BLaER1 treated with 17β-estradiol and CSF1 and Interleukin-3, amounts not matched to agents 10 nM and 100 nM (cell line): ENCODE data around the gene TVP23A.

ENCODE experiments used
- H3K27ac ChIP-seq, 11 experiments: shearing (Covaris generic); formaldehyde crosslinking; 2 replicates each; pipeline ENCODE4 v1.8.1; 2022
- H3K27me3 ChIP-seq, 11 experiments: shearing (Covaris generic); formaldehyde crosslinking; 2 replicates each; pipeline ENCODE4 v1.8.1; 2022
- H3K36me3 ChIP-seq, 11 experiments: shearing (Covaris generic); formaldehyde crosslinking; 2 replicates each; pipeline ENCODE4 v1.8.1; 2022
- H3K4me1 ChIP-seq, 10 experiments: shearing (Covaris generic); formaldehyde crosslinking; 2 replicates each; pipeline ENCODE4 v1.8.1; 2022
- H3K4me2 ChIP-seq, 11 experiments: shearing (Covaris generic); formaldehyde crosslinking; 2 replicates each; pipeline ENCODE4 v1.8.1; 2022
- H3K4me3 ChIP-seq, 10 experiments: shearing (Covaris generic); formaldehyde crosslinking; 2 replicates each; pipeline ENCODE4 v1.8.1; 2022
- H3K9ac ChIP-seq, 11 experiments: shearing (Covaris generic); formaldehyde crosslinking; 2 replicates each; pipeline ENCODE4 v1.8.1; 2022
- H3K9me3 ChIP-seq, 11 experiments: shearing (Covaris generic); formaldehyde crosslinking; replicated peaks in 1 of 11; 2 replicates each; pipeline ENCODE4 v1.8.1; 2022
- H4K20me1 ChIP-seq, 11 experiments: shearing (Covaris generic); formaldehyde crosslinking; 2 replicates each; pipeline ENCODE4 v1.8.1; 2022
- Cebpa-rat ChIP-seq, 11 experiments: shearing (Covaris generic); IDR thresholded peaks; 2 replicates each; pipeline ENCODE4 v1.8.1; 2022

The TVP23A gene

DNA sequence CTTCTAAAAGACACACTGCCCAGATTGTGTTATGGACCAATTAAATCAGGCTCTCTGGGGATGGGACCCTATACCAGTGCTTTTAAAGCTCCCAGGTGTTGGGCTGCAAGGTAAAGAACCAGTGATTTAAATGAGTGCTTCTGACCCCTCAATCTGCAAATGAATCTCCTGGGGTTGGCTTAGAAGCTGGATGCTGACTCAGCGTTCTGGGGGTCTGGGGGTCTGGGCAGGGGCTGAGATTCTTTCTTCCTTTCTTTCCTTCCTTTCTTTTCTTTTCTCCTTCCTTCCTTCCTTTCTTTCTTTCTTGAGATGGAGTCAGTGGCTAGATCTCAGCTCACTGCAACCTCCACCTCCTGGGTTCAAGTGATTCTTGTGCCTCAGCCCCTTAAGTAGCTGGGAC is 2.0 kb upstream of the TVP23A start:
- Histone ChIP-seq H3K4me3 (no peak overlapping the region), H3K27ac (peak overlapping the region in 10 of 11 experiments; percentile 29 to 68 (median 60); a peak in 19 of 22 replicates), H3K36me3 (no peaks in the 10 kb centered on the region), H3K9ac (peak overlapping the region in 1 of 11 experiments; percentile 44; a peak in 1 of 22 replicates), H3K4me2 (peak overlapping the region; percentile 44 to 73 (median 62)), H4K20me1 (no peaks in the 10 kb centered on the region), H3K4me1 (peaks cover 27 to 45% (median 39%) of the 10 kb centered on the region in 10 experiments), H3K9me3 (no peaks in the 10 kb centered on the region), H3K27me3 (no peaks in the 10 kb centered on the region)
- TF ChIP-seq Cebpa-rat (IDR thresholded peaks at IDR 0.05) = no peak

DNA sequence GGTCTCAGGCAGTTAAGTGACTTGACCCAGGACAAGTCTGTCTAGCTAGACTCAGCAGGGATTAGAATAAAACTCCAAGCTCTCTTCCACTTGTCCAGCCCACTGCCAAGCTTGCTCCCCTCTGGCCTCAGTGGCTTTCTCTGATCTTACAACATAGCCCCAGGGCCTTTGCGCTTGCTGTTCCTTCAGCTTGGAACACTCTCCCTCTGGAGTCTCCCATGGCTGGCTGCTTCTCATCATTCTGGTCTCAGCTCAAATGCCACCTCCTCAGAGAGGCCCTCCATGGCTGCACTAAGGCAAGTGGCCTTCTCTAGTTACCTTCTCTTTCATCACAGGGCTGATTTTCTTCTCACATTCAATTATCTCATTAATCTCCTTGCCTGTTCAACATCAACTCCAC is 1.1 kb downstream of the TVP23A start:
- Histone ChIP-seq H3K4me1 (peaks cover 35 to 64% (median 59%) of the 10 kb centered on the region in 10 experiments), H3K4me2 (no peak overlapping the region), H3K9ac (no peak overlapping the region)

DNA sequence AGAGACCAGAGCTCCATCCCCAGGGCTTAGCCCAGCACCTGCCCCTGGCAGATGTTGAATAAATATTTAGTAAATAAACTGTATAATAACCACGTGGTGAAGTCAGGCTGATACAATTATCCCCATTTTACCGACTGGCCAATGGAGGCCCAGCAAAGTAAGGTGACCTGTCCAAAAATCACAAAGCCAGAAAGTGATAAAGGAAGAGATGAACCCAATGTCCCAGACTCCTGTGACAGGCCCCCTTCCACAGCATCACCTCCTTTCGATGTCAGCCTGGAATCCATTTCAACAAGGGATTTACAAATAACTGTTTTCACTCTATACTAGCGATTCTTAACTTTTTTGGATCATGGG is 5.5 kb downstream of the TVP23A start:
- Histone ChIP-seq H3K4me2 (peak overlapping the region; percentile 38 to 76 (median 63)), H3K4me1 (peaks cover 29 to 56% (median 44%) of the 10 kb centered on the region in 10 experiments), H3K36me3 (no peaks in the 10 kb centered on the region), H3K27me3 (no peaks in the 10 kb centered on the region), H3K9ac (peak overlapping the region in 3 of 11 experiments; percentile 7 to 40 (median 36); a peak in 4 of 22 replicates), H4K20me1 (no peaks in the 10 kb centered on the region), H3K27ac (peak overlapping the region in 9 of 11 experiments; percentile 2 to 51 (median 18); a peak in 10 of 22 replicates), H3K9me3 (peaks cover 0 to 20% (median 3%) of the 10 kb centered on the region in 11 experiments; a peak in 8 of 22 replicates), H3K4me3 (no peak overlapping the region)
- no peak for TF ChIP-seq Cebpa-rat (IDR thresholded peaks at IDR 0.05)

More for the DNA sequence above, 1.1 kb downstream of the TVP23A start:
- no peaks in the 10 kb centered on the region for H3K9me3 ChIP-seq
- no peak overlapping the region for H3K27ac ChIP-seq
- TF ChIP-seq Cebpa-rat (IDR thresholded peaks at IDR 0.05) = no peak
- H3K36me3 ChIP-seq = no peaks in the 10 kb centered on the region
- no peak overlapping the region for H3K4me3 ChIP-seq
- H3K27me3 ChIP-seq = no peaks in the 10 kb centered on the region
- no peaks in the 10 kb centered on the region for H4K20me1 ChIP-seq

DNA sequence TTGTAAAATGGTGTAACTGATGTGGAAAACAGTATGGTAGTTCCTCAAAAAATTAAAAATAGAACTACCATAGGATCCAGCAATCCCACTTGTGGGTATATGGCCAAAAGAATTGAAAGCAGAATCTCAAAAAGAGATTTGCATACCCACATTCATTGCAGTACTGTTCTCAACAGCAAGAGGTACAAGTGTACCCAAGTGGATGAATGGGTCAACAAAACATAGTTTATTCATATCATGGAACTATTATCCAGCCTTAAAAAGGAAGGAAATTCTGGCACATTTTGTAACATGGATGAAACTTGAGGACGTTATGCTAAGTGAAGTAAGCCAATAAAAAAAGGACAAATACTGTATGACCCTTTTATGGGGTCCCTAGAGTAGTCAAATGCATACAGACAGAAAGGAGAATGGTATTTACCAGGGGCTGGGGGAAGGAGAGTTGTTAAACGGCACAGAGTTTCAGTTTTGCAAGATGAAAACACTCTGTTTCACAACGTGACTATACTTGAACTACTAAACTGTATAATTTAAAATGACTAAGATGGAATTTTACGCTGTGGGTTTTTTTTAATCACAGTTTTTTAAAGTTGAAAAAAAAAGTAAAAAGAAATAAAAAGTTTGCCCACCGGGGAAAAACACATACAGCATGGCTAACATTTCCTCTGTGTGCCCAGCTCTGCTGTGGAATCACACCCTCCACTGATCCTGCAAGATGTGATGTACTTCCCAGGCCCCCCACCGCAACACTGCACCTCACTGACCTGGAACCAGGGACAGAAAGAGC is 6.1 kb downstream of the TVP23A start:
- H3K27me3 ChIP-seq = no peaks in the 10 kb centered on the region
- H3K9me3 ChIP-seq = peaks cover 0 to 20% (median 3%) of the 10 kb centered on the region in 11 experiments; a peak in 8 of 22 replicates
- no peak for TF ChIP-seq Cebpa-rat (IDR thresholded peaks at IDR 0.05)
- H4K20me1 ChIP-seq = no peaks in the 10 kb centered on the region
- peak overlapping the region in 4 of 11 experiments; percentile 7 to 40 (median 24); a peak in 4 of 22 replicates for H3K9ac ChIP-seq
- no peaks in the 10 kb centered on the region for H3K36me3 ChIP-seq
- H3K4me2 ChIP-seq = peak overlapping the region; percentile 38 to 76 (median 63)
- peaks cover 35 to 56% (median 47%) of the 10 kb centered on the region in 10 experiments for H3K4me1 ChIP-seq
- peak overlapping the region in 9 of 11 experiments; percentile 2 to 51 (median 23); a peak in 10 of 22 replicates for H3K27ac ChIP-seq
- no peak overlapping the region for H3K4me3 ChIP-seq

DNA sequence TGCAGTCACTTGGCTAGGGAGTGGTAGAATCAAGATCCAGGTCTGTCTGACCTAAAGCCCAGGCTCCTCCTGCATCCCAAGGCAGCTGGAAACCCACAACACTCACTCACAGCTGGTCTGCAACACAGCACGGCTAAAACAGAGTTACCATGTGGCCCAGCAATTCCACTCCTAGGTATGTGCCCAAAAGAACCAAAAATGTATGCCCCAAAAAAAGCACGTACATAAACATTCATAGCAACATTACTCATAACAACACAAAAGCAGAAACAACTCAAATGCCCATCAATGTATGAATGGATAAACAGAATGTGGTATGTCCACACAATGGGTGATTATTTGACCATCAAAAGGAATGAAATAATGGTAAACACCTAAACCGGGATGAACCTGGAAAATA is 8.9 kb downstream of the TVP23A start:
- H3K4me1 ChIP-seq = peaks cover 41 to 63% (median 53%) of the 10 kb centered on the region in 10 experiments

DNA sequence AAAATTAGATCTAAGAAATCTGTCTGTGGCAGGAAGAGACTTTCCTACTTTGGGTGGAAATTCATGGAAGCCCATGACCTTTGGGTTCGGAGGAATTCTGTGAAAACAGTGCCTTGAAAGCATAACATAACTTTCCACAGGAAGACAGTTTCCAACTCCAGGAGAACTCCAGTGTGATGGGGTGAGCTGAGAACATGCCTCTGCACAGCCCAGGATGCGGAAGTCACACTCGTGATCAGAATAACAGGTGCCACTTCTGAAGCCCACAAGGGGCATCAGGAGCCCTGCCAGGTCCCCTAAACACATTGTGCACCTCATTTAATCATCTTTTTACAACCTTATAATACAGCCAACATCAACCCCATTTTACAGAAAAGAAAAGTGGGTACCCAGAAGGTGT is 9.7 kb downstream of the TVP23A start:
- H3K4me1 ChIP-seq = peaks cover 33 to 68% (median 48%) of the 10 kb centered on the region in 10 experiments
- peak overlapping the region in 8 of 11 experiments; percentile 5 to 83 (median 35); a peak in 13 of 22 replicates for H3K4me2 ChIP-seq

More for the DNA sequence above, 8.9 kb downstream of the TVP23A start:
- H3K4me2 ChIP-seq = no peak overlapping the region; a peak in 1 of 22 replicates
- no peak overlapping the region for H3K4me3 ChIP-seq
- no peak overlapping the region for H3K9ac ChIP-seq
- no peaks in the 10 kb centered on the region for H3K27me3 ChIP-seq
- H4K20me1 ChIP-seq = no peaks in the 10 kb centered on the region
- no peak for TF ChIP-seq Cebpa-rat (IDR thresholded peaks at IDR 0.05)
- H3K27ac ChIP-seq = no peak overlapping the region
- no peaks in the 10 kb centered on the region for H3K36me3 ChIP-seq
- H3K9me3 ChIP-seq = peaks cover 0 to 20% (median 3%) of the 10 kb centered on the region in 11 experiments; a peak in 8 of 22 replicates

DNA sequence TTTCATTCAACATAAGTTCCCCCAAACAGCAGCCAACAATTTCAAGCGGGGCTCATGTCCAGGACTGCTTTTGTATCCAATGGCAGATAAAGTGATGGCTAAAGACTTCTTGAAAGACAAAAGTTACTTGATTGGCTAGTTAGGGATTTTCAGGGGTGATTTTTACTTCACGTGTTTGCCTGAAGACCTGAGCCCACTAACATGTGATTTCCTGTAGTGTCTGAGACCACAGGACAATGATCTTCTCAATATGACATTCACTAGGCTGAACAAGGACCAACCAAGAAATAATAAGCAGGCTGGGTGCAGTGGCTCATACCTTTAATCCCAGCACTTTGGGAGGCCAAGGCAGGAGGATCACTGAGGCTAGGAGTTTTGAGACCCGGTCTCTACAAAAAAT is 10.4 kb downstream of the TVP23A start:
- Histone ChIP-seq H4K20me1 (no peaks in the 10 kb centered on the region), H3K4me3 (no peak overlapping the region), H3K4me1 (peaks cover 26 to 70% (median 44%) of the 10 kb centered on the region in 10 experiments), H3K27me3 (no peaks in the 10 kb centered on the region), H3K9ac (no peak overlapping the region), H3K27ac (peak overlapping the region in 2 of 11 experiments; percentile 26 to 36; a peak in 2 of 22 replicates), H3K36me3 (no peaks in the 10 kb centered on the region), H3K4me2 (peak overlapping the region in 9 of 11 experiments; percentile 5 to 83 (median 41); a peak in 14 of 22 replicates), H3K9me3 (peaks cover 0 to 20% (median 3%) of the 10 kb centered on the region in 11 experiments; a peak in 8 of 22 replicates)
- no peak for TF ChIP-seq Cebpa-rat (IDR thresholded peaks at IDR 0.05)

More for the DNA sequence above, 9.7 kb downstream of the TVP23A start:
- no peak overlapping the region for H3K9ac ChIP-seq
- no peaks in the 10 kb centered on the region for H3K27me3 ChIP-seq
- peak overlapping the region in 1 of 11 experiments; percentile 36; a peak in 1 of 22 replicates for H3K27ac ChIP-seq
- no peaks in the 10 kb centered on the region for H3K36me3 ChIP-seq
- H3K9me3 ChIP-seq = peaks cover 0 to 20% (median 3%) of the 10 kb centered on the region in 11 experiments; a peak in 8 of 22 replicates
- H3K4me3 ChIP-seq = no peak overlapping the region
- no peaks in the 10 kb centered on the region for H4K20me1 ChIP-seq
- no peak for TF ChIP-seq Cebpa-rat (IDR thresholded peaks at IDR 0.05)

DNA sequence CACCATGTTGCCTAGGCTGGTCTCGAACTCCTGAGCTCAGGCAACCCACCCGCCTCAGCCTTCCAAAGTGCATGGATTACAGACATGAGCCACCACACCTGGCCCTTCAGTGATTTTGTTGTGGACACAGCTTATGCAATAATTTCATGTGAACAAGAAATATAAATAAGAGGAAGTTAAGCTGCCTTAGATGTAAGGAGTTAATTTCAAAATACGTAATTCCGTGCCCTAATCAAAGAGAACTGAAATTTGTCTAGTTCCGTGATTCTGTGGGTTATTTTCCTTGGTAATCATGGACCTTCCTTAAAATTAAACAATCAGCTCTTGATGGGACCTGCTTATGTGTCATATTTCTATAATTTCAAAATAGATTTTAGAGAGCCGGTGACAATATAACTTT is 11.9 kb downstream of the TVP23A start:
- H3K27ac ChIP-seq = peak overlapping the region in 6 of 11 experiments; percentile 24 to 67 (median 64); a peak in 9 of 22 replicates

DNA sequence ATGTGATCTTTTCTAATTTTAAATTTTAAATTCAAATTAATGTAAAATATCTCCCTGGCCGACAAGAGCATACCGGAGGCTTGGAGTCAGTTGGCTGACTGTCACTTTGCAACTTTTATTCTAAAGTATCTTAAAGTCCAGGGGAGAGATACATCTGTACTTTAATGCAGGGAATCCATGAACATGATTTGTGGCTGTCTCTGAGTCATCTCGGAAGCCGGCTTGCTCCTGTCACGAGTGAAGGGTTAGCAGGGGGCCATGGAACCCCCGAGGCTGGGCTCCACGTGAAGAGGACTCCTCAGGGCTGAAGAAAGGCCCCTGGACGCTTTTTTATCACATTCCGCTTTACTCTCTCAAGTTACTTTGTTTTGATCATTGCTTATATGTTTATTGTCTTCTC is 13.3 kb downstream of the TVP23A start:
- peaks cover 13 to 61% (median 30%) of the 10 kb centered on the region in 10 experiments; a peak in 19 of 20 replicates for H3K4me1 ChIP-seq
- H4K20me1 ChIP-seq = no peaks in the 10 kb centered on the region
- H3K27me3 ChIP-seq = no peaks in the 10 kb centered on the region
- peak overlapping the region in 3 of 11 experiments; percentile 41 to 83 (median 72); a peak in 5 of 22 replicates for H3K4me2 ChIP-seq
- no peak overlapping the region for H3K4me3 ChIP-seq
- H3K9ac ChIP-seq = 0 out of 22 replicates have a peak overlapping the region, but pooled peaks of 1 of the 11 experiments have one; percentile 7
- no peak for TF ChIP-seq Cebpa-rat (IDR thresholded peaks at IDR 0.05)
- no peaks in the 10 kb centered on the region for H3K36me3 ChIP-seq
- H3K9me3 ChIP-seq = peaks cover 0 to 12% (median 0%) of the 10 kb centered on the region in 11 experiments; a peak in 8 of 22 replicates
- H3K27ac ChIP-seq = peak overlapping the region in 2 of 11 experiments; percentile 6 to 66; a peak in 3 of 22 replicates

More for the DNA sequence above, 11.9 kb downstream of the TVP23A start:
- Histone ChIP-seq H3K27me3 (no peaks in the 10 kb centered on the region), H3K4me3 (no peak overlapping the region), H4K20me1 (no peaks in the 10 kb centered on the region), H3K9ac (peak overlapping the region in 4 of 11 experiments; percentile 3 to 33 (median 22); a peak in 2 of 22 replicates), H3K36me3 (no peaks in the 10 kb centered on the region), H3K4me2 (peak overlapping the region in 6 of 11 experiments; percentile 6 to 83 (median 64); a peak in 11 of 22 replicates), H3K4me1 (peaks cover 13 to 56% (median 30%) of the 10 kb centered on the region in 10 experiments; a peak in 19 of 20 replicates), H3K9me3 (peaks cover 0 to 20% (median 3%) of the 10 kb centered on the region in 11 experiments; a peak in 8 of 22 replicates)
- peak in 1 of 11 experiments; percentile 42; a peak in 1 of 22 replicates for TF ChIP-seq Cebpa-rat (IDR thresholded peaks at IDR 0.05)
